ENCODE measurements around the gene FOXI1.

The FOXI1 gene

DNA sequence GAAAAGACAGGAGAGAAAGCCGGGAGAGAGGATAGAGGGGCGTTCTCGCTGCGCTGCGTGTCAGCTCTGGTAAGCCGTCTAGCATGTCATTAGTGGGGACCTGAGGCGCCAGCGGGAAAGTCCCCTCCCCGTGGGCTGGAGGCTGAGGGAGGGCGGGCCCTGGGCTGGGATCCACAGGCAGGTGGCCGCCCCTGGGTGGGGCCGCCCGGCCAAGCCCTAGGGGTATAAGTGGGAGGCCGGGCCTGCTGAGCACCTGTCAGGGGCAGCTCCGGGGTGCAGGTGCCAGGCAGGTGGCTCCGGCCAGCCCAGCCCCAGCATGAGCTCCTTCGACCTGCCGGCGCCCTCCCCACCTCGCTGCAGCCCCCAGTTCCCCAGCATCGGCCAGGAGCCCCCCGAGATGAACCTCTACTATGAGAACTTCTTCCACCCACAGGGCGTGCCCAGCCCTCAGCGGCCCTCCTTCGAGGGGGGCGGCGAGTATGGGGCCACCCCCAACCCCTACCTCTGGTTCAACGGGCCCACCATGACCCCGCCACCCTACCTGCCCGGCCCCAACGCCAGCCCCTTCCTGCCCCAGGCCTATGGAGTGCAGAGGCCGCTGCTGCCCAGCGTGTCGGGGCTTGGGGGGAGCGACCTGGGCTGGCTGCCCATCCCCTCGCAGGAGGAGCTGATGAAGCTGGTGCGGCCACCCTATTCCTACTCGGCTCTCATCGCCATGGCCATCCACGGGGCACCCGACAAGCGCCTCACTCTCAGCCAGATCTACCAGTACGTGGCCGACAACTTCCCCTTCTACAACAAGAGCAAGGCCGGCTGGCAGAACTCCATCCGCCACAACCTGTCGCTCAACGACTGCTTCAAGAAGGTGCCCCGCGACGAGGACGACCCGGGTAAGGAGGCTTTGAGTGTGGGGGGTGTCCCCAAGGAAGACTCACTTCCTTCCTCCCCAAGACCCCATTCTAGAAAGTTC is at the start of gene FOXI1:
FOXI1 (plus strand) TSS at position 256 of the 970 bp plus-strand sequence; CDS start at position 317, 61 bp downstream.
- no peak for DNase-seq (ENCODE audit: low spot score)

DNA sequence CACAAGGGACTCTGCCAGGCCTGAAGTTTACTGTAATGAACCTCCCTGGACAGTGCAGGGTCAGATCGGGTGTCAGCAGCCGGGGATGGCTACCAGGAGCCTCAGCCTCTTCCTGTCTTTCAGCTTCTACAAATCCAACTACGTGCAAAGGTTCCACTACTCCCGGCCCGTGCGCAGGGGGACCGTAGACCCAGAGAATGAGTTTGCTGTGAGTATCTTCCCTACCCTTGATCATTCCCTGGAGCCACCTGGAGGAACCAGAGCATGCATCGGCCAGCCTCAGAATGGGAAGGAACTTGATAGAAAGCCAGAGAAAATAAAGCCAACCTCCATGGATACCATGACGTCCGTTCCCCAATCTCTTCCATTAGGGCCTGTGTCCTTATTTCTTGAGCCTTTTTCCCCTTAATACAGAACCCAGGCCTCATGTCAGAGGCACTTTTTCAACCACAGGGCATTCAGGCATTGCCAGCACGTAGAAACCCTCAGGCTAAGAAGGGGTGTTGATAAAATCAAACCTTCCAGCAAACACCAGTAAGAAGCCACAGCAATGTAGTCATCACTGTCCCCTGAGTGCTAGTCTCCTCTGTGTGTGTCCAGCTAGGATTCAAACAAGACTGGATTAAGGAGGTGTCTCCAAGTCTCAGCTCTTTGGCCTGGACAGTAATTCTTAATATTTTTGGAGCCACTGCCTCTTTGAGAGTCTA is 49.0 kb upstream of the FOXI1 start:
- no peak for DNase-seq (ENCODE audit: low spot score)

DNA sequence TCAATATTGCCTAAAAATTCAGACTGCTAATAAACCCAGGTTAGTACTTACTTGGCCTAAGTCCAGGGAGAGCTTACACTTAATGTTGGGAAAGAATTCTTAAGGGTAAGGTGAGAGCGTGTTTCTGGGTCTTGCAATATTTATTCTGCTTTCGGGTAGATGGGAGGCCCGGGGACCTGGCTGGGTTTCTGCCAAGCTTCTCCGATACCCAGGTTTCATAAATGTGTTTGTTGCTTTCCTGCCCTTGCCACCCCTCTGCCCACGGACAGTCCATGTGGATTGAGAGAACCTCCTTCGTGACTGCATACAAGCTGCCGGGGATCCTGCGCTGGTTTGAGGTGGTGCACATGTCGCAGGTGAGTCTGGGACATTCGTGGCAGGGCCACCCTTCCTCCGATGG is 48.4 kb upstream of the FOXI1 start:
- DNase-seq (ENCODE audit: low spot score) = no peak

DNA sequence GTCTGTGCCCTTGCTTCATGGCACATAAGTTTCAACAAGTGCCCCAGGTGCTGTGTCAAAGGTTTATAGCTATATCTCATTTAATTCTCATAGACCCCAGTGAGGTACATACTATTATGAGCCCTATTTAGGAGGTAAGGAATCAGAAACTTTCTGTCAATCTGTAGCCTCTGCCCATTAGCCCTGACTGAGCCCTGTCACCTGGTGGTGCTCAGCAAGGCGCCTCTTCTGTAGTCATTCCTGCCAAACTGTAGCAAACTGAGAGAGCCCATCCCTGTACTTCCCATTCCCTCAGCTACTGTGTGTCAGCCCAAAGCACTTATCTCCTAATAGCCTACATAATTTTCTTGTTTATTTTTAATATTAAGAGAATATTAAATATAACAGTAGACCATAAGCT is 46.5 kb upstream of the FOXI1 start:
- no peak for DNase-seq (ENCODE audit: low spot score)

DNA sequence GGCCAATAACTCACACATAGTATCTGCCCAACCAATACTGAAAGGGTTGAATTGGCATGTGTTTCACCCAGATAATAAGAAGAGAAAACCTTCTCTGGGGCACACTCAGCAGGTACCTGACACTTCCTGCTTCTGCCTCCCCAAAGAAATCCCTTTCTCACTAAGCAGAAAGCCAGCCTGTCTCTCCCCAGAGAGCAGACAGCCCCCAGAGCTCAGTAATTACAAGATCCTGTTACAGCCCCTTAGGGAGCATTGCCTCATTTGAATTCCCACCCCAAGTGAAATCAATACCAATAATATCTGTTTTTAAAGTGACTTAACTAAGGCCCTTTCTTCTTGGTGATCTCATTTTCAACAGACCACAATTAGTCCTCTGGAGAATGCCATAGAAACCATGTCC is 38.5 kb upstream of the FOXI1 start:
- no peak for DNase-seq (ENCODE audit: low spot score)

DNA sequence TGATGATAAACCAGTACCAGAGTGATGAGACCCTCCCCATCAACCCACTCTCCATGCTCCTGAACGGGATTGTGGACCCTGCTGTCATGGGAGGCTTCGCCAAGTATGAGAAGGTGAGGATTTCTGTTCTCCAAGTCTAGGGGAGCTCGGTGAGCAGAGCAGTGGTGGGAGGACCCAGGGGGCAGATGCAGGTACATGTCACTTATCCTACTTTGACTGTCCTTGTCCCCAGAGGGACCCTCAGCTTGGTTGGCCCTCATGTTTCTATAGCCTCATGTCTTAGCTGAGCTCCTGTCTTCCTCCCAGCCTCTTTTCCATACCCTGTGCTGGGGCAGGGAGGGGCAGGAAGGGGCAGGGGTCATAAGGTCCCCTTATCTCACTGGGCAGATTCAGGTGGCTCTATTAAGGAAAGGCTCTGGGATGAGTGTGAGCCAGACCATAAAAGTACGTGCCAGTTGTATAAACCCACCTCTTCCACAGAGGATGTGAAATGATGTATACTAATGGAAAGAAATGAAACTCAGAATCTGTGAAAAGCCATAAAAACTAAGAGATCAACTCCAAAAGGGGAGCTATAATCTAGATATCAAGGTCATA is 38.0 kb upstream of the FOXI1 start:
- DNase-seq (ENCODE audit: low spot score) = no peak

DNA sequence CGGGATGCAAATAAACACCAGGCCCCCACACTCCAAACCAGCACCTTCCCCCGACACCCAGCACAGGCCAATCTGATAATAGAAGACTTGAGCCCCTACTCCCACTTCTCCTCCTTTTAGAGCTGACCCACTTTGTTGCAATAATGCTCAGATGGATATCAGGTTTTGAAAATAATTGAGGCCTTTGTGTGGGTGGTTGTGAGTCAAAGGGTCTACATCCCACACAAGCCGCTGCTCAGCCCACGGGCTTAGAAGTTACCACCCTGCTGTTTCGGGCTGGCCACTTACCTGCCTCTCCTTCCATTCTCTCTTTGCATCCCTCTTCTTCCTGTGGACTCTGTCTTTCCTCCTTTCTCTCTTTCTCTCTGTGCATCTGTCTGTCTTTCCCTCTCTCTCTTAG is 36.2 kb upstream of the FOXI1 start:
- no peak for DNase-seq (ENCODE audit: low spot score)

DNA sequence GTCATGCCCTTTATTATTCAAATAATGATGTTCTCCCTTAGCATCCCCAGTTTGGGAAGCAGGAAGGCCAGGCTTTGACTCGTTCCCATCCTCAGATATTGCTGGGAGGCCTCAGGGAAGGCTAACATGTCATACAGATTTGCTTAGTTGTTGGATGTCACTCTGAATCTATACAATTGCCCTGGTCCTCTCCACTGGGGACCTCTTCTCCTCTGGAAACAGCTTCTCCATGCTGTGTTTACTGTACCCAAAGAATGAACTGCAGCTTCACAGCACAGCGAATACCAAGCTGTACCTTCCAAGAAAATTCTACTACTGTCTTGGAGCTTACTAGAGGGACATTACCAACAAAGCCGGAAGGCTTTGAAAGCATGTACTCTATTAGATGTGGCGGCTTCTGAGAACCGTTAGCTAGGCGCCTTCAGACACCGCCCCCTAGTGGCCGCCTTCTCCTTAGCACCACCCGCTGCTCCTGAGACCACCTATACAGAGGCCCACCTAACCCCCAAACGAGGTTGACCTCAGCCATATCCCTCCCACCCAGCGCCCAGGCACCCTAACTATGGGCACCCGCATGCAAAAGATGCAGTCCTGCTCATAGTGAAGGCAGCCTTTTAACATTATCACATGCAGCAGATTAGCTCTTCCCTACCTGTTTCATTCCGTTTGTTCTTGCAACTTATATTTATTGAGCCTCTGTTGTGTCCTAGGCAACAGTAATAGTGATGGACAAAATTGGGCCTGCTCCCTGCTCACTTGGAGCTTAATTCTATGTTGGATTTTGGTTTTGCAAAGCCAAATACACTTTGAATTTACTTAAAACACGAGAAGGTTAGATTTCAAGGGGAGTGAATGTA is 34.9 kb upstream of the FOXI1 start:
- peak; percentile 83 for DNase-seq (ENCODE audit: low spot score)

DNA sequence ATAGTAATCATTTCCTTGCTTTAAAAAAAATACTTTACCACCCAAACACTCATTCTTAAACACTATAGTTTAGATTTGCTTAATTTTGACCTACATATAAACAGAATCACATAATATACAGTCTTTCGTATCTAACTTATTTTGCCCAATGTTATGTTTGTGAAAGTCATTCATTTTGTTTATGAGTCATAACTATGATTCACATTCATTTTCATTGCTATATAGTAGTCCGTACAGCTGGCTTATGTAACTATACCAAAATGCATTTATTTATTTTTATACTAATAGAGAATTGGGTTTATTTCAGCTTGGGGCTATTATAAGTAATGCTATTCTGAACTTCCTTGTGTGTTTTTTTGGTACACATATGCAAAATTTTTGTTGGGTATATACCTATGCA is 33.9 kb upstream of the FOXI1 start:
- no peak for DNase-seq (ENCODE audit: low spot score)

DNA sequence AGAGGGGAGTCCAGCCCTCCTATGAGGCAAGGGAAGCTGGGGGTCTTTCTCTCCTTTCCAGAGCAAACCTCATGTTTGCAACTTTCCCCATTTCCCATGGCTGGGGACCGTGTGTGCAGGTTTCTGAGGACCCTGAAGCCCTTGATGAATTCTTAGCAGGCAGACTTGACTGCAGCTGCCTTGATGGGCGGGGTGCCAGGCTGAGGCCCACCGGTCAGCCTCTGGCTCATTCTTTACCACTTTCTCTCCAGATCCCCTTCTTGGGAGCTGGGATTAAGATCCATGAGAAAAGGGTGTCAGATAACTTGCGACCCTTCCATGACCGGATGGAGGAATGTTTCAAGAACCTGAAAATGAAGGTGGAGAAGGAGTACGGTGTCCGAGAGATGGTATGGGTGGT is 30.0 kb upstream of the FOXI1 start:
- DNase-seq (ENCODE audit: low spot score) = no peak

DNA sequence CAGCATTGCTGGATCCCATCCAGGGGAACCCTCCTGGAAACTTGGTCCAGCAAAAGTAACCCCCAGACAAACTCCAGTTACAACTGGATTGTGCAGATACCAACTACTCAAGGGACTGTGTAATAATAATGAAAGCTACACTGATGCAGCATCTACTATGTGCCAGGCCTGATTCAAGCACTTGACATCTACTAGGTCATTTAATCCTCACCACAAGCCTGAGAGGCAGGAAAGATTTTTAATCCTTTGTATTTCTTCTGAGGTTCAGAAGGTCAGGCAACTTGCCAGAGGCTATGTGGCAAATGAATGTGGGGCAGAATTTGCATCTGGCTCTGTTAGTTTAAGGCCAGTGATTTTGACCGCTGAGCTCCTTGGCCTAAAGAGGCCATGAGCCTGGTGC is 29.5 kb upstream of the FOXI1 start:
- no peak for DNase-seq (ENCODE audit: low spot score)

DNA sequence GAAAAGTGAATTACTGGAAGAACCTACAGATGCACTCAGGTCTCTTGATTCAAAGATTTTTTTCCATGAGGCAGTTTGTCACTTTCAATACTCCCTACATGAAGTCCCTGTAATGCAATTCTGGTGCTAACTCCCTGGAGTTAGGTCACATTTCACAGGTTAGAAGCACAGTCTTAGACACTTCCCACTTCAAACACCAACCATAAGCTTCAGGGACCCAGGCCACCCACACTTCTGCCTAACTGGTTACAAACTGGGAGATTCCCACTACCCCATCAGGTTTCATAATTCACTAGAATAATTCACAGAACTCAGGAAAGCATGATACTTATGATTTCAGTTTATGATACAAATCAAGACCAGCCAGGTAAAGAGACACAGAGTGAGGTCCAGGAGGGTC is 29.0 kb upstream of the FOXI1 start:
- DNase-seq (ENCODE audit: low spot score) = no peak

DNA sequence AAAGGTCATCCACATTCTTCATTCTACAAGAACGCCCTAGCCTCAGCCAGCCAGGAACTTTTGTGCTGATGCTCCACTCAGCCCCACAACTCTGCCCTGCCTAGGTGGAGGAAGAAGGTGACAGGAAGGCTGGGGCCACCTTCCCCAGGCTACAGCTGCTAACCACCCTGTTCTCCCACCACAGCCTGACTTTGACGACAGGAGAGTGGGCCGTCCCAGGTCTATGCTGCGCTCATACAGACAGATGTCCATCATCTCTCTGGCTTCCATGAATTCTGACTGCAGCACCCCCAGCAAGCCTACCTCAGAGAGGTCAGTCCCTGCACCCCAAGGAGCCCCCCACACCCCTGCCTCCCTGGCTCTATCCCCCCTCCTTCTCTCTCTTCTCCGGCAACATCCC is 28.2 kb upstream of the FOXI1 start:
- DNase-seq (ENCODE audit: low spot score) = no peak

DNA sequence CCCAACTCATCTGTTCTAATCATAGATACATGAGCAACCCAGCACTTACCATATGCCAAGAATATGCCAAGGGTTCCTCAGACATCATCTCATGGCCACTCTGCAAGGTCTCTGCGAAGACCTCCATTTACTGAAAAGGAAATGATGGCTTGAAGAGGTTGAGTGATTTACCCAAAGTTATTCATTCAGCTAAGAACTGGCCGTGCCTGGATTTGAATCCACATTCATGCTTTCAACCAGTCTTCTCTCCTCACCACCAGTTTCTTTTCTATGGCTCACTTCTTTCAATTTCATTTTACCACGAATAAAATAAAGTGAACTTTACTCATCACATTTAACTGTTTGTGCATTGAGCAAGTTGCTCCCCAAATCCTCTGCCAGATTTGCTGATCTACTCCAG is 27.2 kb upstream of the FOXI1 start:
- DNase-seq (ENCODE audit: low spot score) = no peak

DNA sequence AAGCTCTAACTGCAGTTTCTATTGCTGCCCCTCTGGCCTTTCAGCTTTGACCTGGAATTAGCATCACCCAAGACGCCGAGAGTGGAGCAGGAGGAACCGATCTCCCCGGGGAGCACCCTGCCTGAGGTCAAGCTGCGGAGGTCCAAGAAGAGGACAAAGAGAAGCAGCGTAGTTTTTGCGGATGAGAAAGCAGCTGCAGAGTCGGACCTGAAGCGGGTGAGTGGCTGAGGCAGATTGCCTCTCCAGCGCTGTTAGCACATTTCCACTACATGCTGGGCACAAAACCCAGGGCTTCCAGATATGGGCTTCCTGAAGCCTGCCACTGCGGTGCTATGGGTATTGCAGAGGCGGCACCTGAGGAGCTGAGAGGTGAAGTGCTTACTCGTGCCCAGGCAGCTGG is 26.8 kb upstream of the FOXI1 start:
- no peak for DNase-seq (ENCODE audit: low spot score)

DNA sequence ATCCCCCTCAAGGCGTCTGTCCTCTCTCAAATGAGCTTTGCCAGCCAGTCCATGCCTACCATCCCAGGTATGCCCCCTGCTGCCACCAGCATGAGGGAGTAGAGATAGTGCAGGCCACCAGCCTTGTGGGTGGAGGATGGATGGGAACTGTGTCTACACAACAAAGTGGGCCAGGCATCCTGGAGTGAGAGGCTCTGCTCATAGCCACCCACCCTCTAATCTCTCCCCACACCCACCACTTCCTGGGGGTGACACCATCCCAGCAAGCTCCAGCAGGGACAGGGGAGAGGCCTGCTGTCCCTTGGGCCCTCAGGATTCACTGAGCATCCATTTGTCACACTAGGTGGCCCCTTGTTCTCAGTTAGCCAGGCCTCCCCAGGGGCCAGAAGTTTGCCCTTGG is 25.5 kb upstream of the FOXI1 start:
- no peak for DNase-seq (ENCODE audit: low spot score)

DNA sequence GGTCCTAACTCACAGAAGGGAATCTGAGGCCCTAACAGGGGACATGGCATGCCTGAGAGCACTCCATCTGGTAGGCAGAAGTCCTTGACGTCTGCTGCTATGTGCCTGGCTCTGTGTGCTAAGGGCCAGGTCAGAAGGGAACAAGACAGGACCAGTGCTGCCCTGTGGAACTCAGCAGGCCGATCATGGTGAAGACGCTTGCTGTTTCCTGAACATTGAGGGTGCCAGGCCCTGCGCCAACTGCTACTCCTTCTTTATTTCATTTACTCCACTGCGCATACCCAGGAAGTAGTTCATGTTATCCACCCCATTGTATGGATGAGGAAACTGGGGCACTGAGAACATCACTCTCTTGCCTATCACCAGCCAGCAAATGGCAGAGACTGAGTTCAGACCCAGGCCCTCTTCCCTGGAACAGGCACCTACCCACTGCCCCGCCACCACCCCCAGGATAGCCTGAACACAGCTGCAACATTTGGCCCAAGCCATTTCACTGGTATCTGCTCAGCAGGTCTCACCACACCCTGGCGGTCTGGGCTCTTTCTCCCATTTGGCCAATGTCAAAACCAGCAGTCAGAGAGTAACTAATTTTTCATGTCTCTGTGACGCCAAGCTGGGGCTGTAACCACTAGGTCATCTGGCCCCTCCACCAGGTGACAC is 24.8 kb upstream of the FOXI1 start:
- DNase-seq (ENCODE audit: low spot score) = no peak

DNA sequence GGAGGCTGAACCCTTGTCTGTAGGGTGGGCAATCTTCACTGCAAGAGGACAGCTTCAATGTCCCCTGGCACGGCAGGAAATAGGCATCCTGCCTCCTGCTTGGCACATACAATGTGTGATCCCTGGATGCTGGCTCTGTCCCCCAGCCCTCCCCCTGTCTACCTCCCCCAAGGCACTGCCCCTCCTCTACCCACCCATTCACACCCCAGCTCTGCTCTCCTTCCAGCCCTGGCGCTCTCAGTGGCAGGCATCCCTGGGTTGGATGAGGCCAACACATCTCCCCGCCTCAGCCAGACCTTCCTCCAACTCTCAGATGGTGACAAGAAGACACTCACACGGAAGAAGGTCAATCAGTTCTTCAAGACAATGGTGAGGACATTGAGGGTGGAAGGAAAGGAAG is 24.1 kb upstream of the FOXI1 start:
- DNase-seq (ENCODE audit: low spot score) = no peak

DNA sequence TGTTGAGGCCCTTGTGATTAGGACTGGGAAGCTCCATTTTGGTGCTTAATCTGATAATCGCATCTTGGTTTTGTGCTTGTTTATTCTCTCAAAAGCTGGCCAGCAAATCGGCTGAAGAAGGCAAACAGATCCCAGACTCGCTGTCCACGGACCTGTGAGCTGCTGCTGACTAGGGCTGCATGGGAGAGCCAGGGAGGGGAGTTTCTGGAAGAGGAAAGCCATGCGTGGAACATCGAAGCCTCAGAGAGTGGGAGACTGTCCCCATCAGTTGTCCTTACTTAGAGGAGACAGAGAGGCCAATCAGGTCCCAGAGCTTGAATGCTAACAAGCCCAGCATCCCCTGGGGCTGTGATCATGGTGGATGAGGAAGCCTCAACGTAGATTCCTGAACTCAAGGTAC is 23.0 kb upstream of the FOXI1 start:
- no peak for DNase-seq (ENCODE audit: low spot score)

DNA sequence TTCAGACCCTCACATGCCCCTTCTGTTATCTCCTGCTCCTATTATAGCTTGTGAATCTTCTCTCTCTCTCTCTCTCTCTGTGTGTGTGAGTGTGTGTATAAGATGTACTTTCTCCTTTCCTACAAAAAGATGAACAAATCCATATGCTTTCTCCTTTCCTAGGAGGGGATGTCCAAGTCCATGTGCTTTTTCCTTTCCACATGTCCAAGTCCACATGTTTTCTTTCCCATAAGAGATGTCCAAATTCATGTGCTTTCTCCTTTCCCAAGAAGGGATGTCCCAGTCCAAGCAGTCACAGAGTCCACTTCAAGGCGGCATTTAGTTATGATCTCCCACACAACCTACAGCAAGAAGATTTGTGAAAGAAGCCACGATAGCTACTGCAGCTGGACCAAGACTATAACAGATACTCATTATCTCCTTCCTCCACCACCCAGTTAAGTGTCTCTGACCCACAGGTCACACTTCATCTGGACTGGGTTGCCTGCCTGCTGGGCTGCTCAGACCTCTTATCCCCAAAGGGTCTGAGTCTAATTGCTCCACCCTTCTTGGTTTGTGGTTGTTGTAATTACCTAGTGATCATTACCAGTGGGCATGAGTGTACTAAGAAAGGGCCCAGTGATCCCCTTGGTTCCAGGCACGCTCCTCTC is 18.4 kb upstream of the FOXI1 start:
- no peak for DNase-seq (ENCODE audit: low spot score)

All from ecto neural progenitor cell (in vitro differentiated cells).